K562 (cell line): ENCODE measurements around the gene ALCAM. TPM values are rescaled to one million over a fixed set of nuclear protein-coding genes. Genes with fewer than 3 reads are reported as not detected.

ENCODE experiments used
- ATAC-seq: fragments of 200-7000 bp; cut with Tn5 transposase; 3 replicates; pipeline ENCODE4 v1.9.1; 2020; ENCODE audit warnings: moderate library complexity
- BruUV-seq: library from RNA; stranded (reverse); fragments of 400-500 nt; replicated peaks from 2 replicates; lab custom pipeline; 2021; lab: Mats Ljungman, UMichigan
- CTCF ChIA-PET: fragments of 300-600 bp; formaldehyde crosslinking; extraction: SDS; loops from one replicate; lab custom pipeline; 2021; ENCODE audit warnings: low intra/inter-chr PET ratio; lab: Yijun Ruan, JAX
- POLR2A ChIA-PET: fragments of 300-600, 350-650 bp; sonication (Branson Sonifier 250); formaldehyde crosslinking; extraction: SDS; loops from one replicate; lab custom pipeline; 2021; ENCODE audit warnings: antibody characterized with exemption, inconsistent platforms; lab: Yijun Ruan, JAX
- DNase-seq, 4 experiments: peaks; one replicate each; pipeline versions ENCODE4 v3.0.0 to v3.0.0-alpha.2; 2011 to 2018; ENCODE audit warnings: low spot score in 3 of 4, mixed read lengths in 3 of 4; ENCODE audit errors: extremely low read depth in 1 of 4
- FAIRE-seq: peaks from 2 replicates; lab custom pipeline; 2011; peaks lifted over from hg19 to GRCh38; lab: Jason Lieb, UNC
- H2AFZ ChIP-seq: 2 replicates; pipeline ENCODE4 v1.6.0; 2011; ENCODE audit warnings: low read depth, low read length, control low read depth, inconsistent platforms
- H3K27ac ChIP-seq: fragments of 200-600 bp; 3 replicates; pipeline ENCODE4 v1.8.0; 2011; ENCODE audit warnings: low read depth, mild to moderate bottlenecking, control low read depth, inconsistent platforms, low read length, moderate library complexity, mixed read lengths; ENCODE audit errors: extremely low read depth
- H3K27me3 ChIP-seq, 2 experiments: fragments of 300-600 bp in 1 of 2; 2 replicates in 1 of 2; 3 replicates in 1 of 2; pipeline versions ENCODE4 v1.6.0 to v1.8.0; 2011; ENCODE audit warnings: inconsistent platforms in 2 of 2, low read length in 2 of 2, mild to moderate bottlenecking in 1 of 2, mixed read lengths in 1 of 2, moderate library complexity in 1 of 2; ENCODE audit not compliant: control insufficient read depth in 2 of 2, insufficient read depth in 2 of 2
- H3K36me3 ChIP-seq: fragments of 300-600 bp; 3 replicates; pipeline ENCODE4 v1.8.0; 2011; ENCODE audit warnings: mild to moderate bottlenecking, low read length, inconsistent platforms; ENCODE audit not compliant: control insufficient read depth, insufficient read depth
- H3K4me1 ChIP-seq, 2 experiments: fragments of 200-600 bp in 1 of 2; replicated peaks in 1 of 2; 2 replicates in 1 of 2; 3 replicates in 1 of 2; pipeline versions ENCODE4 v1.5.1 to v1.8.0; 2011; ENCODE audit warnings: inconsistent platforms in 2 of 2, low read length in 2 of 2, mild to moderate bottlenecking in 1 of 2, mixed read lengths in 1 of 2, moderate library complexity in 1 of 2; ENCODE audit not compliant: control insufficient read depth in 2 of 2, insufficient read depth in 2 of 2
- H3K4me2 ChIP-seq: 2 replicates; pipeline ENCODE4 v1.6.1; 2011; ENCODE audit warnings: low read length, control low read depth, inconsistent platforms, mixed read lengths; ENCODE audit not compliant: insufficient read depth
- H3K4me3 ChIP-seq: fragments of 200-600 bp; sonication (generic), shearing (Covaris generic); 2 replicates; pipeline ENCODE4 v1.5.1; 2016; ENCODE audit warnings: control low read depth, inconsistent platforms
- H3K79me2 ChIP-seq: fragments of 200-600 bp; 3 replicates; pipeline ENCODE4 v1.8.0; 2011; ENCODE audit warnings: low read length, inconsistent platforms; ENCODE audit not compliant: control insufficient read depth, insufficient read depth
- H3K9ac ChIP-seq, 2 experiments: 2 replicates each; pipeline versions ENCODE4 v1.6.0 to v1.6.1; 2011; ENCODE audit warnings: low read depth in 2 of 2, low read length in 2 of 2, control low read depth in 1 of 2, inconsistent platforms in 1 of 2, mild to moderate bottlenecking in 1 of 2, mixed read lengths in 1 of 2; ENCODE audit not compliant: insufficient read depth in 1 of 2
- H3K9me1 ChIP-seq: one replicate; pipeline ENCODE4 v1.6.0; 2011; ENCODE audit warnings: inconsistent platforms, mild to moderate bottlenecking, low read length, moderate library complexity; ENCODE audit not compliant: control insufficient read depth, insufficient read depth
- H3K9me3 ChIP-seq: replicated peaks from 2 replicates; pipeline ENCODE4 v1.5.1; 2011; ENCODE audit warnings: low read depth, low read length, inconsistent platforms; ENCODE audit not compliant: control insufficient read depth, insufficient read depth
- H4K20me1 ChIP-seq: replicated peaks from 2 replicates; pipeline ENCODE4 v1.6.1; 2011; ENCODE audit warnings: low read length, inconsistent platforms, mixed read lengths; ENCODE audit not compliant: control insufficient read depth, insufficient read depth
- BRF1 ChIP-seq: IDR thresholded peaks from 3 replicates; pipeline ENCODE4 v1.6.1; 2011; ENCODE audit warnings: borderline replicate concordance, mild to moderate bottlenecking; ENCODE audit not compliant: insufficient read length; ENCODE audit errors: extremely low read depth
- CAMTA2 ChIP-seq: fragments of 250-450 bp; sonication (Bioruptor Pico); conservative IDR thresholded peaks from 2 replicates; pipeline ENCODE4 v1.5.1; 2022
- CREB3L1 ChIP-seq: fragments of 450-650 bp; IDR thresholded peaks from 2 replicates; pipeline ENCODE4 v1.6.1; 2014; ENCODE audit warnings: low read depth, mild to moderate bottlenecking, moderate library complexity, borderline replicate concordance
- GABPB2 ChIP-seq: fragments of 250-450 bp; sonication (Bioruptor Pico); conservative IDR thresholded peaks from 2 replicates; pipeline ENCODE4 v1.5.1; 2021; ENCODE audit warnings: mild to moderate bottlenecking
- HDAC8 ChIP-seq: fragments of 450-650 bp; IDR thresholded peaks from 2 replicates; pipeline ENCODE4 v1.6.1; 2016; ENCODE audit warnings: mild to moderate bottlenecking, missing genetic modification characterization, moderate library complexity, missing compliant biosample characterization
- HMGN3 ChIP-seq: IDR thresholded peaks from 2 replicates; pipeline ENCODE4 v1.6.1; 2011; ENCODE audit warnings: borderline replicate concordance, low read depth, mild to moderate bottlenecking, mixed read lengths, low read length; ENCODE audit not compliant: insufficient read length; ENCODE audit errors: extremely low read depth
- KLF16 ChIP-seq: IDR thresholded peaks from 2 replicates; pipeline ENCODE4 v1.6.1; 2016; ENCODE audit warnings: antibody characterized with exemption
- MCM2 ChIP-seq: fragments of 450-650 bp; IDR thresholded peaks from 2 replicates; pipeline ENCODE4 v1.6.1; 2017; ENCODE audit warnings: low read depth, mild to moderate bottlenecking
- NR2F6 ChIP-seq: fragments of 450-650 bp; formaldehyde crosslinking; IDR thresholded peaks from 2 replicates; pipeline ENCODE4 v1.4.0; 2020; ENCODE audit warnings: mild to moderate bottlenecking
- PTTG1 ChIP-seq: fragments of 450-650 bp; IDR thresholded peaks from 2 replicates; pipeline ENCODE4 v1.6.1; 2016; ENCODE audit warnings: low read depth, mild to moderate bottlenecking, missing genetic modification characterization, missing compliant biosample characterization
- SRSF7 ChIP-seq: fragments of 200-400 bp; formaldehyde crosslinking; optimal IDR thresholded peaks from 2 replicates; pipeline ENCODE3; 2017; ENCODE audit warnings: mild to moderate bottlenecking, low read depth, low read length
- TCF7L2 ChIP-seq: fragments of 150-350 bp; IDR thresholded peaks from 2 replicates; pipeline ENCODE4 v1.6.1; 2016; ENCODE audit warnings: low read depth, mild to moderate bottlenecking, low read length, moderate library complexity
- XRCC4 ChIP-seq: IDR thresholded peaks from one replicate; pipeline ENCODE4 v1.6.1; 2011; ENCODE audit not compliant: insufficient read depth, insufficient read length; ENCODE audit errors: extremely low read depth
- ZHX1 ChIP-seq: fragments of 150-350 bp; conservative IDR thresholded peaks from 2 replicates; pipeline ENCODE4 v1.6.1; 2014; ENCODE audit warnings: low read length
- ZNF717 ChIP-seq: fragments of 250-450 bp; sonication (Bioruptor Pico); IDR thresholded peaks from 2 replicates; pipeline ENCODE4 v1.5.0; 2021
- WGBS: fragments of 100-300 bp; shearing (Covaris generic); methylation state at CpG from one replicate; pipeline ENCODE4 v1.1.6; 2016; ENCODE audit warnings: low coverage, mixed read lengths; ENCODE audit not compliant: insufficient coverage; ENCODE audit errors: missing lambda C conversion rate; 5-methylcytosine and 5-hydroxymethylcytosine counted together
- in situ Hi-C: fragments of 300-500 bp; cut with MboI; formaldehyde crosslinking; loops from 4 replicates; pipeline ENCODE4 v1.15.0; 2018; ENCODE audit warnings: inconsistent platforms, mixed read lengths
- intact Hi-C: fragments of 100-400 bp; cut with micrococcal nuclease; formaldehyde crosslinking; loops from 2 replicates; pipeline ENCODE4 v1.14.2; 2022
- polyA plus RNA-seq, 8 experiments: library from polyadenylated mRNA; depleted of rRNA in 4 of 8; stranded (reverse) in 5 of 8; unstranded in 3 of 8; fragments of >200 nt; fragmentation: Nextera tagmentation in 2 of 8; fragmentation: Illumina TruSeq in 1 of 8; extraction: Ambion mirVana in 2 of 8; extraction: Trizol in 1 of 8; gene quantifications; 2 replicates each; pipeline versions ENCODE4 v1.2.1 to v1.2.3, GENCODE V29; 2011 to 2014; ENCODE audit warnings: inconsistent platforms in 1 of 8, missing spikeins in 1 of 8
- total RNA-seq, 7 experiments: library from RNA; depleted of rRNA in 6 of 7; stranded (reverse); fragments of >200 nt in 6 of 7; fragmentation: Illumina TruSeq in 2 of 7; extraction: Trizol in 2 of 7; gene quantifications; 2 replicates each; pipeline versions ENCODE4 v1.2.1 to v1.2.3, GENCODE V29; 2011 to 2021; ENCODE audit warnings: low replicate concordance in 1 of 7

ALCAM gene
- total and polyA plus RNA-seq, 9 of the 15 experiments (the other 6 are each of a cell fraction or from before 2014, with no cell fraction given): 0.03 to 0.98 (median 0.14) TPM; not detected in 1

- no peak for TF ChIP-seq TCF7L2
These were observed 93.0 kb downstream of the ALCAM start (continued) for GRCh38 chr3:105459566-105460290.

GRCh38 chr3:105463620-105464019 is 96.9 kb downstream of the ALCAM start:
- H3K9me3 ChIP-seq: no peaks in the 10 kb centered on the region
- no TSS peak for BruUV-seq
- H4K20me1 ChIP-seq: no peaks in the 10 kb centered on the region
- ChIA-PET CTCF (no interaction called here), POLR2A (no interaction called here)
- ATAC-seq (no peak), FAIRE-seq (no peak), DNase-seq (no peak)
- in situ Hi-C loops: no loop called here
- H3K79me2 ChIP-seq: no peaks in the 10 kb centered on the region
- no peaks in the 10 kb centered on the region for H3K9me1 ChIP-seq
- H3K9ac ChIP-seq: no peak overlapping the region
- no peak overlapping the region for H3K4me2 ChIP-seq
- H3K4me3 ChIP-seq: no peak overlapping the region
- H3K27ac ChIP-seq: no peak overlapping the region
- no peak overlapping the region for H2AFZ ChIP-seq
- intact Hi-C loops: no loop called here
- no peak for TF ChIP-seq CAMTA2 (CRISPR knock-in tag)
- no peak for TF ChIP-seq PTTG1 (tag)
- no peak for TF ChIP-seq HDAC8 (tag)
- TF ChIP-seq BRF1: no peak
- no peak for TF ChIP-seq XRCC4
- TF ChIP-seq KLF16: no peak
- TF ChIP-seq HMGN3: no peak
- TF ChIP-seq CREB3L1: no peak
- no peak for TF ChIP-seq GABPB2 (CRISPR knock-in tag)
- no peak for TF ChIP-seq ZNF717 (CRISPR knock-in tag)
- TF ChIP-seq SRSF7: no peak
- TF ChIP-seq MCM2: no peak
- no peak for TF ChIP-seq NR2F6 (CRISPR knock-in tag)
- TF ChIP-seq ZHX1: no peak
- H3K27me3 ChIP-seq: no peaks in the 10 kb centered on the region
- WGBS: 0% methylated on average over 1 of the region's 1 CpG
- H3K4me1 ChIP-seq: no peaks in the 10 kb centered on the region
- no peaks in the 10 kb centered on the region for H3K36me3 ChIP-seq
